ENCODE measurements around the gene IFT22. TPM values are rescaled to one million over a fixed set of nuclear protein-coding genes. Genes with fewer than 3 reads are reported as not detected.
"Not testable (repeated sequence)": the region's sequence is repeated elsewhere in the genome, so short reads cannot be mapped to it uniquely, and the experiment has no call there.

IFT22 gene
- total RNA-seq, 4 donors from 2014 or later = 18.0 to 25.9 (median 20.6) TPM

GRCh38 chr7:101273206-101273605, 48.4 kb downstream of the IFT22 start:
- no peaks in the 10 kb centered on the region for H3K36me3 ChIP-seq
- H3K9me3 ChIP-seq = no peaks in the 10 kb centered on the region
- WGBS, 2 donors = 27 to 33% methylated on average over 4 of the region's 4 CpGs

GRCh38 chr7:101271021-101271420, 50.6 kb downstream of the IFT22 start:
- Histone ChIP-seq H3K27me3 (peaks cover 0 to 5% of the 10 kb centered on the region in 2 donors), H3K36me3 (no peaks in the 10 kb centered on the region), H3K4me1 (peaks cover 0 to 3% (median 0%) of the 10 kb centered on the region in 4 donors), H3K9me3 (no peaks in the 10 kb centered on the region), H3K4me3 (no peak overlapping the region), H3K27ac (peak overlapping the region in 2 of 4 donors; percentile 30 to 41)
- 36 to 47% methylated on average over 5 of the region's 5 CpGs for WGBS, 2 donors
- no peak for TF ChIP-seq CTCF (IDR thresholded peaks at IDR 0.05)
- TF ChIP-seq POLR2A (IDR thresholded peaks at IDR 0.05) = no peak
- no peak for TF ChIP-seq EP300 (IDR thresholded peaks at IDR 0.05)
- DNase-seq (ENCODE audit: low spot score in 2 of 2) = no peak

More at GRCh38 chr7:101273206-101273605, 48.4 kb downstream of the IFT22 start:
- DNase-seq (ENCODE audit: low spot score in 2 of 2) = no peak
- H3K4me3 ChIP-seq = no peak overlapping the region
- H3K27me3 ChIP-seq = peaks cover 0 to 5% of the 10 kb centered on the region in 2 donors
- no peak overlapping the region for H3K27ac ChIP-seq
- peaks cover 0 to 3% (median 0%) of the 10 kb centered on the region in 4 donors for H3K4me1 ChIP-seq
- TF ChIP-seq POLR2A (IDR thresholded peaks at IDR 0.05) (no peak), EP300 (IDR thresholded peaks at IDR 0.05) (no peak), CTCF (IDR thresholded peaks at IDR 0.05) (no peak)

GRCh38 chr7:101269664-101270063, 51.9 kb downstream of the IFT22 start:
- Histone ChIP-seq H3K4me3 (no peak overlapping the region), H3K36me3 (no peaks in the 10 kb centered on the region), H3K27ac (no peak overlapping the region), H3K27me3 (peaks cover 0 to 5% of the 10 kb centered on the region in 2 donors), H3K9me3 (no peaks in the 10 kb centered on the region), H3K4me1 (peaks cover 0 to 3% (median 0%) of the 10 kb centered on the region in 4 donors)
- DNase-seq (ENCODE audit: low spot score in 2 of 2) = no peak
- 91 to 93% methylated on average over 21 of the region's 21 CpGs for WGBS, 2 donors
- no peak for TF ChIP-seq POLR2A (IDR thresholded peaks at IDR 0.05)
- no peak for TF ChIP-seq CTCF (IDR thresholded peaks at IDR 0.05)
- no peak for TF ChIP-seq EP300 (IDR thresholded peaks at IDR 0.05)

GRCh38 chr7:101265622-101266516, 55.7 kb downstream of the IFT22 start:
- no peak overlapping the region for H3K4me3 ChIP-seq
- no peak for DNase-seq (ENCODE audit: low spot score in 2 of 2)
- H3K27ac ChIP-seq = no peak overlapping the region
- no peaks in the 10 kb centered on the region for H3K36me3 ChIP-seq
- peaks cover 0 to 9% of the 10 kb centered on the region in 2 donors for H3K27me3 ChIP-seq
- H3K4me1 ChIP-seq = no peaks in the 10 kb centered on the region
- WGBS, 2 donors = 82 to 87% methylated on average over 17 of the region's 17 CpGs
- no peaks in the 10 kb centered on the region for H3K9me3 ChIP-seq
- TF ChIP-seq CTCF (IDR thresholded peaks at IDR 0.05) = no peak
- no peak for TF ChIP-seq EP300 (IDR thresholded peaks at IDR 0.05)
- TF ChIP-seq POLR2A (IDR thresholded peaks at IDR 0.05) = no peak

GRCh38 chr7:101264102-101264706, 57.4 kb downstream of the IFT22 start:
- H3K9me3 ChIP-seq; H3K27me3 ChIP-seq; DNase-seq (ENCODE audit: low spot score in 2 of 2); H3K4me3 ChIP-seq; H3K4me1 ChIP-seq; H3K36me3 ChIP-seq; H3K27ac ChIP-seq: not testable (repeated sequence)
- WGBS, 2 donors = 41 to 59% methylated on average over 6 of the region's 6 CpGs

Small RNA genes within 50 kb of the gene (small RNA-seq; reads per million reads assigned to genes)
- gene RNU6-1104P = not detected

Other genes with a start within 250 kb of the IFT22 start
- 10 to 100 TPM; 18.6 to 32.4 (median 29.5) TPM for gene TRIM56, start 236.3 kb downstream of the IFT22 start, total RNA-seq
- 10 to 100 TPM in 2 of 4 donors, 1 to 10 TPM in 2; 3.3 to 13.9 (median 8.1) TPM for gene SERPINE1, start 194.7 kb downstream of the IFT22 start, total RNA-seq
- 10 to 100 TPM; 14.5 to 35.4 (median 22.7) TPM for gene AP1S1, start 167.3 kb downstream of the IFT22 start, total RNA-seq
- gene VGF, start 156.2 kb downstream of the IFT22 start, total RNA-seq = 1 to 10 TPM in 1 of 4 donors, not detected in 3; 1.0 TPM
- not detected for gene NAT16, start 141.5 kb downstream of the IFT22 start, total RNA-seq
- gene MOGAT3, start 120.8 kb downstream of the IFT22 start, total RNA-seq = not detected
- 10 to 100 TPM; 42.8 to 82.2 (median 57.8) TPM for gene PLOD3, start 104.2 kb downstream of the IFT22 start, total RNA-seq
- gene ZNHIT1, start 103.6 kb downstream of the IFT22 start, total RNA-seq = 100 to 1,000 TPM in 2 of 4 donors, 10 to 100 TPM in 2; 90.5 to 113 (median 99.3) TPM
- gene CLDN15, start 84.0 kb downstream of the IFT22 start, total RNA-seq = 10 to 100 TPM; 12.0 to 34.8 (median 25.6) TPM
- 100 to 1,000 TPM; 235 to 371 (median 348) TPM for gene FIS1, start 76.7 kb downstream of the IFT22 start, total RNA-seq
- gene COL26A1, start 41.1 kb upstream of the IFT22 start, total RNA-seq = under 1 TPM in 3 of 4 donors, not detected in 1; 0.20 to 0.30 (median 0.21) TPM